ENCODE results near the gene PPM1H.

The PPM1H gene

DNA sequence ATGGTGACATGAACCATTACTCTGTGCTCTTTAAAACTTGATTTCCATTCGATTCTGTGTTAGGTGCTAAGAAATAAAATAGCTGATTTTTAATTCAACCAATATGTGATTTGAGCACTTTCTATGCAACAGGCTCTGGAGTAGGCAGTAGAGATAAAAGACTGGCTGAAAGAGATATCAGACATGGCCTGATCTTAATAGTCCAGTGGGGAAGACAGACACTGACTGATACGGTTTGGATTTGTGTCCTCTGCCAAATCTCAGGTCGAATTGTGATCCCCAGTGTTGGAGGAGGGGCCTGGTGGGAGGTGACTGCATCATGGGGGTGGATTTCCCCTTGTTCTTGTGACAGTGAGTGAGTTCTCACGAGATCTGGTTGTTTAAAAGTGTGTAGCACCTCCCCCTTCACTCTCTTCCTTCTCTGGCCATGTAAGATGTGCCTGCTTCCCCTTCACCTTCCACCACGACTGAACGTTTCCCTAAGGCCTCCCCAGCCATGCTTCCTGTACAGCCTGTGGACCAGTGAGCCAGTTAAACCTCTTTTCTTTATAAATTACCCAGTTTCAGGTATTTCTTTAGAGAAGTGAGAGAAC is 128.6 kb downstream of the PPM1H start:
- TF ChIP-seq ZBTB7A (IDR thresholded peaks at IDR 0.05; ENCODE audit: low read depth) = no peak

DNA sequence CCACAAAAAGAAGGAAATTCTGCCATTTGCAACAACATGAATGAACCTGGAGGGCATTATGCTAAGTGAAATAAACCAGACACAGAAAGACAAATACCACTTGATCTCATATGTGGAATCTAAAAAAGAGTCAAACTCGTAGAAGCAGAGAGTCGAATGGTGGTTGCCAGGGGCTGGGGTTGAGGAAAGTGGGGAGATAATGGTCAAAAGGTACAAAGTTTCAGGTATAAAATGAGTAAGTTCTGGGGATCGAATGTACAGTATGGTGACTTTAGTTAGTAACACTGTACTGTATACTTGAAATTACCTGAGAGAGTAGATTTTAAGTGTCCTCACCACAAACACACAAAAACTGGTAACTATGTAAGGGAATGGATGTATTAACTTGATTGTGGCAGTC is 129.4 kb downstream of the PPM1H start:
- TF ChIP-seq CREB1 (IDR thresholded peaks at IDR 0.05; ENCODE audit: low read depth) (no peak), RAD21 (IDR thresholded peaks at IDR 0.05; ENCODE audit: low read depth) (no peak), ZBTB7A (IDR thresholded peaks at IDR 0.05; ENCODE audit: low read depth) (no peak), YY1 (IDR thresholded peaks at IDR 0.05; ENCODE audit: low read depth) (no peak), TEAD4 (IDR thresholded peaks at IDR 0.05) (no peak), TAF1 (IDR thresholded peaks at IDR 0.05; ENCODE audit: low read depth) (no peak), FOXM1 (IDR thresholded peaks at IDR 0.05; ENCODE audit: borderline replicate concordance, low read depth) (no peak), REST (IDR thresholded peaks at IDR 0.05; ENCODE audit: low read depth) (no peak), USF1 (IDR thresholded peaks at IDR 0.05) (no peak), EP300 (IDR thresholded peaks at IDR 0.05; ENCODE audit: borderline replicate concordance) (no peak), CEBPB (IDR thresholded peaks at IDR 0.05) (no peak), TCF12 (IDR thresholded peaks at IDR 0.05; ENCODE audit: low read depth) (no peak), NFIC (IDR thresholded peaks at IDR 0.05) (no peak), EGR1 (IDR thresholded peaks at IDR 0.05) (no peak)
- TF ChIP-seq, protein P1, sequence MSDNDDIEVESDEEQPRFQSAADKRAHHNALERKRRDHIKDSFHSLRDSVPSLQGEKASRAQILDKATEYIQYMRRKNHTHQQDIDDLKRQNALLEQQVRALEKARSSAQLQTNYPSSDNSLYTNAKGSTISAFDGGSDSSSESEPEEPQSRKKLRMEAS (IDR thresholded peaks at IDR 0.05) = no peak

DNA sequence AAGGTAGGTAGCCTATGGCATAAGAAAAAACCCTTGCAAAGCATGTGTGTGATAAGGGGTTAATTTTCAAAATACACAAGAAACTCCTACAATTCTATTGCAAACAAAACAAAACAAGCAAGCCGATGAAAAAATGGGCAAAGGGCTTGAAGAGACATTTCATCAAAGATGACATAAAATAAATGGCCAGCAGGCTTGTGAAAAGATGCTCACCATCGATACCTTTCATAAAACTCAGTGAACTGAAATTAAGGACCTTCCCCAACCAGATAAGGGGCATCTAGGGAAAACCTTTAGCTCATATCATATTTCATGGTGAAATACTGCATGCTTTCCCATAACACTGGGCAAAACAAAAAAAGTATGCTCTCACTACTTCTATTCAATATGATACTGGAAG is 131.2 kb downstream of the PPM1H start:
- TF ChIP-seq EP300 (IDR thresholded peaks at IDR 0.05; ENCODE audit: borderline replicate concordance) (no peak), FOXM1 (IDR thresholded peaks at IDR 0.05; ENCODE audit: borderline replicate concordance, low read depth) (no peak), TAF1 (IDR thresholded peaks at IDR 0.05; ENCODE audit: low read depth) (no peak), YY1 (IDR thresholded peaks at IDR 0.05; ENCODE audit: low read depth) (no peak), CEBPB (IDR thresholded peaks at IDR 0.05) (no peak), NFIC (IDR thresholded peaks at IDR 0.05) (no peak), TCF12 (IDR thresholded peaks at IDR 0.05; ENCODE audit: low read depth) (no peak), RAD21 (IDR thresholded peaks at IDR 0.05; ENCODE audit: low read depth) (no peak), EGR1 (IDR thresholded peaks at IDR 0.05) (no peak), USF1 (IDR thresholded peaks at IDR 0.05) (no peak), REST (IDR thresholded peaks at IDR 0.05; ENCODE audit: low read depth) (no peak), CREB1 (IDR thresholded peaks at IDR 0.05; ENCODE audit: low read depth) (no peak), TEAD4 (IDR thresholded peaks at IDR 0.05) (no peak), ZBTB7A (IDR thresholded peaks at IDR 0.05; ENCODE audit: low read depth) (no peak)

- TF ChIP-seq YY1 (IDR thresholded peaks at IDR 0.05; ENCODE audit: low read depth) = no peak
- TF ChIP-seq USF1 (IDR thresholded peaks at IDR 0.05) = no peak
- TF ChIP-seq RAD21 (IDR thresholded peaks at IDR 0.05; ENCODE audit: low read depth) = peak; percentile 27
- TF ChIP-seq EP300 (IDR thresholded peaks at IDR 0.05; ENCODE audit: borderline replicate concordance) = no peak
These were observed 132.0 kb downstream of the PPM1H start for GRCh38 chr12:62802984-62803383.

DNA sequence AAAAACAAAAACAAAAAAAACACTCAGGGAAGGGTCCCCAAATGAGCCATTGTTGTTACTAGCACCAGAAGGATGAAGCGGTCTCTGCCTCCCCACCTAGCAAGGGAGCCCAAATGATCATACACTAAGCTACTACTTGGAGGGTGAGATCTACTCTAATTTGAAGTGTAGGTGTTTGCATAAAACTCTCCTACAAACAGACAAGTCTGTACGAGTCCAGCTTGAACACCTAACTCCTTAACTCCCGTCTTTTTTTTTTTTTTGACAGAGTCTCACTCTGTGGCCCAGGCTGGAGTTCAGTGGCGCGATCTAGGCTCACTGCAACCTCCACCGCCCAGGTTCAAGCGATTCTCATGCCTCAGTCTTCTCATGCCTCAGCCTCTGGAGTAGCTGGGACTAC is 132.6 kb downstream of the PPM1H start:
- TF ChIP-seq, protein P1 (IDR thresholded peaks at IDR 0.05) = no peak
- TF ChIP-seq YY1 (IDR thresholded peaks at IDR 0.05; ENCODE audit: low read depth) (no peak), CREB1 (IDR thresholded peaks at IDR 0.05; ENCODE audit: low read depth) (no peak), TCF12 (IDR thresholded peaks at IDR 0.05; ENCODE audit: low read depth) (no peak), REST (IDR thresholded peaks at IDR 0.05; ENCODE audit: low read depth) (no peak), CEBPB (IDR thresholded peaks at IDR 0.05) (no peak), FOXM1 (IDR thresholded peaks at IDR 0.05; ENCODE audit: borderline replicate concordance, low read depth) (no peak), TEAD4 (IDR thresholded peaks at IDR 0.05) (no peak), EP300 (IDR thresholded peaks at IDR 0.05; ENCODE audit: borderline replicate concordance) (no peak), TAF1 (IDR thresholded peaks at IDR 0.05; ENCODE audit: low read depth) (no peak), EGR1 (IDR thresholded peaks at IDR 0.05) (no peak), NFIC (IDR thresholded peaks at IDR 0.05) (no peak)

Data from Ishikawa (cell line).